OCI-LY7 (cell line): Measurements from ENCODE around the gene DOCK3. TPM values are rescaled to one million over a fixed set of nuclear protein-coding genes. Genes with fewer than 3 reads are reported as not detected.

Experiments used
- BruUV-seq: library from RNA; stranded (reverse); fragments of 400-500 nt; replicated peaks from 2 replicates; lab custom pipeline; 2021; lab: Mats Ljungman, UMichigan
- CTCF ChIA-PET: fragments of 300-600 bp; sonication (Branson Sonifier 250); formaldehyde crosslinking; loops from one replicate; lab custom pipeline; 2022; ENCODE audit warnings: antibody characterized with exemption; ENCODE audit not compliant: unreplicated experiment; lab: Charles Lee
- POLR2A ChIA-PET: fragments of 300-600 bp; sonication (Branson Sonifier 250); formaldehyde crosslinking; loops from one replicate; lab custom pipeline; 2022; ENCODE audit warnings: antibody characterized with exemption; lab: Charles Lee
- DNase-seq: peaks from one replicate; pipeline ENCODE4 v3.0.0-alpha.2; 2015; ENCODE audit warnings: low spot score
- H2AFZ ChIP-seq: fragments of 200-600 bp; sonication (generic), shearing (Covaris generic); 2 replicates; pipeline ENCODE4 v1.6.1; 2014; ENCODE audit warnings: mild to moderate bottlenecking, antibody characterized with exemption, low read length, moderate library complexity
- H3K27ac ChIP-seq: fragments of 200-600 bp; sonication (generic); 2 replicates; pipeline ENCODE4 v1.5.1; 2014; ENCODE audit warnings: mixed run types, low read depth, mild to moderate bottlenecking, moderate library complexity, low read length, inconsistent platforms; ENCODE audit not compliant: poor library complexity, severe bottlenecking
- H3K36me3 ChIP-seq: fragments of 200-600 bp; sonication (generic); 2 replicates; pipeline ENCODE4 v1.6.1; 2014; ENCODE audit warnings: mild to moderate bottlenecking, antibody characterized with exemption, low read length, moderate library complexity, mixed read lengths; ENCODE audit not compliant: insufficient read depth
- H3K4me1 ChIP-seq: fragments of 200-600 bp; sonication (generic); 2 replicates; pipeline ENCODE4 v1.5.1; 2014; ENCODE audit warnings: mild to moderate bottlenecking, low read length; ENCODE audit not compliant: insufficient read depth, poor library complexity, severe bottlenecking
- H3K4me2 ChIP-seq: fragments of 200-600 bp; sonication (generic); 2 replicates; pipeline ENCODE4 v1.6.1; 2014; ENCODE audit warnings: mild to moderate bottlenecking, low read length
- H3K4me3 ChIP-seq: fragments of 200-600 bp; sonication (generic); 2 replicates; pipeline ENCODE4 v1.5.1; 2014; ENCODE audit warnings: mild to moderate bottlenecking, low read depth, low read length; ENCODE audit not compliant: poor library complexity, severe bottlenecking
- H3K79me2 ChIP-seq: fragments of 200-600 bp; sonication (generic); 2 replicates; pipeline ENCODE4 v1.6.1; 2016; ENCODE audit warnings: low read depth, mild to moderate bottlenecking, low read length, moderate library complexity, mixed read lengths; ENCODE audit not compliant: insufficient read depth
- H3K9me2 ChIP-seq: fragments of 200-600 bp; sonication (generic); 2 replicates; pipeline ENCODE4 v1.6.1; 2016; ENCODE audit warnings: mild to moderate bottlenecking, low read length, mixed read lengths; ENCODE audit not compliant: insufficient read depth
- H3K9me3 ChIP-seq: fragments of 200-600 bp; sonication (generic); 2 replicates; pipeline ENCODE4 v1.6.1; 2014; ENCODE audit warnings: mild to moderate bottlenecking, mixed run types, low read length, mixed read lengths
- H4K20me1 ChIP-seq: fragments of 200-600 bp; sonication (generic); 2 replicates; pipeline ENCODE4 v1.6.1; 2014; ENCODE audit warnings: mild to moderate bottlenecking, antibody characterized with exemption, low read length, moderate library complexity, mixed read lengths; ENCODE audit not compliant: insufficient read depth
- CTCF ChIP-seq: fragments of 200-600 bp; sonication (generic); conservative IDR thresholded peaks from 2 replicates; pipeline ENCODE4 v1.5.1; 2014; ENCODE audit warnings: mild to moderate bottlenecking, antibody characterized with exemption, low read length, moderate library complexity, mixed read lengths
- EZH2phosphoT487 ChIP-seq: fragments of 200-600 bp; sonication (generic); IDR thresholded peaks from 2 replicates; pipeline ENCODE4 v1.6.1; 2018; ENCODE audit warnings: low read depth, borderline replicate concordance, mild to moderate bottlenecking, mixed run types, antibody characterized with exemption, low read length, moderate library complexity, mixed read lengths
- intact Hi-C: fragments of 100-400 bp; cut with micrococcal nuclease; formaldehyde crosslinking; loops from one replicate; pipeline ENCODE4 v1.10.0; 2022; ENCODE audit not compliant: unreplicated experiment
- total RNA-seq, 2 experiments: library from RNA; depleted of rRNA in 1 of 2; stranded (reverse); fragments of >200 nt in 1 of 2; shearing (Covaris generic) in 1 of 2; gene quantifications; 2 replicates each; pipeline ENCODE4 v1.2.3, GENCODE V29; 2014 to 2022

The DOCK3 gene
- total RNA-seq, 2 experiments from 2014 or later = not detected

GRCh38 chr3:51380601-51381332, 706.0 kb downstream of the DOCK3 start:
- intact Hi-C loops = no loop called here
- CTCF ChIA-PET = no interaction called here
- H3K9me2 ChIP-seq = no peaks in the 10 kb centered on the region
- no peaks in the 10 kb centered on the region for H4K20me1 ChIP-seq
- no peak for DNase-seq
- POLR2A ChIA-PET = interaction anchor here (0.5 to 1.1 kb wide), 2 partner anchors 119 to 425 kb away, joined by 3 read pairs; partner anchors contain the start of gene DCAF1
- no peak overlapping the region for H2AFZ ChIP-seq
- no peaks in the 10 kb centered on the region for H3K9me3 ChIP-seq
- H3K4me3 ChIP-seq = no peak overlapping the region
- H3K79me2 ChIP-seq = peaks cover 15% of the 10 kb centered on the region
- H3K36me3 ChIP-seq = peaks cover 2% of the 10 kb centered on the region; the same call in 1 of the 2 replicates
- peaks cover 10% of the 10 kb centered on the region for H3K4me1 ChIP-seq
- H3K27ac ChIP-seq = no peak overlapping the region
- H3K4me2 ChIP-seq = no peak overlapping the region
- no TSS peak for BruUV-seq
- TF ChIP-seq EZH2phosphoT487 = no peak
- TF ChIP-seq CTCF = no peak

- TF ChIP-seq EZH2phosphoT487 = no peak
- TF ChIP-seq CTCF = no peak
- ChIA-PET CTCF (no interaction called here), POLR2A (no interaction called here)
- Histone ChIP-seq H3K79me2 (peaks cover 20% of the 10 kb centered on the region), H4K20me1 (peaks cover 5% of the 10 kb centered on the region; the same call in 1 of the 2 replicates), H3K4me1 (peaks cover 11% of the 10 kb centered on the region), H3K4me3 (no peak overlapping the region), H3K27ac (no peak overlapping the region), H3K9me2 (no peaks in the 10 kb centered on the region), H3K4me2 (no peak overlapping the region), H2AFZ (no peak overlapping the region), H3K36me3 (peaks cover 8% of the 10 kb centered on the region; the same call in 1 of the 2 replicates), H3K9me3 (no peaks in the 10 kb centered on the region)
- intact Hi-C loops = no loop called here
- BruUV-seq = no TSS peak
- no peak for DNase-seq
These were observed 706.6 kb downstream of the DOCK3 start for GRCh38 chr3:51381333-51381705.

GRCh38 chr3:51382076-51382745, 707.5 kb downstream of the DOCK3 start:
- CTCF ChIA-PET = no interaction called here
- Histone ChIP-seq H3K36me3 (peaks cover 15% of the 10 kb centered on the region), H3K4me2 (no peak overlapping the region), H3K27ac (no peak overlapping the region), H3K9me3 (no peaks in the 10 kb centered on the region), H3K4me3 (no peak overlapping the region), H3K9me2 (no peaks in the 10 kb centered on the region), H4K20me1 (peaks cover 12% of the 10 kb centered on the region; the same call in 1 of the 2 replicates), H3K79me2 (peaks cover 28% of the 10 kb centered on the region), H2AFZ (no peak overlapping the region), H3K4me1 (peaks cover 20% of the 10 kb centered on the region)
- TF ChIP-seq CTCF (no peak), EZH2phosphoT487 (no peak)
- POLR2A ChIA-PET = no interaction called here
- BruUV-seq = no TSS peak
- DNase-seq = no peak
- intact Hi-C loops = no loop called here
